22Rv1 (cell line): ENCODE measurements around the gene ATP11B.

Source experiments
- CTCF ChIP-seq: fragments of 450-650 bp; IDR thresholded peaks from 2 replicates; pipeline ENCODE4 v1.5.1; 2017; ENCODE audit warnings: mild to moderate bottlenecking
- ZFX ChIP-seq: fragments of 450-650 bp; IDR thresholded peaks from 2 replicates; pipeline ENCODE4 v1.6.1; 2017; ENCODE audit warnings: antibody characterized with exemption, borderline replicate concordance

- TF ChIP-seq CTCF (no peak), ZFX (no peak)
These were observed 50.2 kb downstream of the ATP11B start for GRCh38 chr3:182843478-182843877.
